ENCODE measurements around the gene PVALB.

PVALB gene

DNA sequence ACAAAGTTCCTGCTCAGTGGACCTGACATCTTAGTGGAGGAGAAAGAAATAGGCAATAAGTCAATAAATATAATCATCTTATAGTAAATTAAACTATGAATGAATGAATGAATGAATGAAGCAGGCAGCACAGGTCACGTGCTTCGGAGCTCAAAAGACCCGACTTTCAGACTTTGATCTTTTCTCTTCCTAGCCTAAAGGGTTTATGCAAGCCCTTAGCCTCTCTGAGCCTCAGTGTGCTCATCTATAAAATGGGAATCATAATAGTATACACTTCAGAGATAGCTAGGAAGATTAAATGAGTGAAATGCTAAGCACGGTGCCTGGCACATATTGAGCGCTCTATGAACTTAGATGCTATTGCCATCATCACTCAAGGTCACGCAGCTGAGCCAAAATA, 7.5 kb downstream of the PVALB start:
- no peaks in the 10 kb centered on the region for H3K9me3 ChIP-seq (ENCODE audit: insufficient read depth, low read length, severe bottlenecking)
- no peak overlapping the region for H3K9ac ChIP-seq (ENCODE audit: low read depth, low read length)
- TF ChIP-seq, protein P1, sequence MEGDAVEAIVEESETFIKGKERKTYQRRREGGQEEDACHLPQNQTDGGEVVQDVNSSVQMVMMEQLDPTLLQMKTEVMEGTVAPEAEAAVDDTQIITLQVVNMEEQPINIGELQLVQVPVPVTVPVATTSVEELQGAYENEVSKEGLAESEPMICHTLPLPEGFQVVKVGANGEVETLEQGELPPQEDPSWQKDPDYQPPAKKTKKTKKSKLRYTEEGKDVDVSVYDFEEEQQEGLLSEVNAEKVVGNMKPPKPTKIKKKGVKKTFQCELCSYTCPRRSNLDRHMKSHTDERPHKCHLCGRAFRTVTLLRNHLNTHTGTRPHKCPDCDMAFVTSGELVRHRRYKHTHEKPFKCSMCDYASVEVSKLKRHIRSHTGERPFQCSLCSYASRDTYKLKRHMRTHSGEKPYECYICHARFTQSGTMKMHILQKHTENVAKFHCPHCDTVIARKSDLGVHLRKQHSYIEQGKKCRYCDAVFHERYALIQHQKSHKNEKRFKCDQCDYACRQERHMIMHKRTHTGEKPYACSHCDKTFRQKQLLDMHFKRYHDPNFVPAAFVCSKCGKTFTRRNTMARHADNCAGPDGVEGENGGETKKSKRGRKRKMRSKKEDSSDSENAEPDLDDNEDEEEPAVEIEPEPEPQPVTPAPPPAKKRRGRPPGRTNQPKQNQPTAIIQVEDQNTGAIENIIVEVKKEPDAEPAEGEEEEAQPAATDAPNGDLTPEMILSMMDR (IDR thresholded peaks at IDR 0.05; ENCODE audit: borderline replicate concordance, extremely low read depth, low read length, poor library complexity, severe bottlenecking): no peak
- TF ChIP-seq EZH2 (IDR thresholded peaks at IDR 0.05; ENCODE audit: borderline replicate concordance, low read depth, low read length, severe bottlenecking): no peak
- H3K4me1 ChIP-seq (ENCODE audit: insufficient read depth, low read length): no peaks in the 10 kb centered on the region
- ATAC-seq (ENCODE audit: insufficient read depth, low read depth) (no peak), DNase-seq (no peak)
- H3K27me3 ChIP-seq (ENCODE audit: insufficient read depth, low read length, poor library complexity): peaks cover 20% of the 10 kb centered on the region
- no peaks in the 10 kb centered on the region for H3K36me3 ChIP-seq (ENCODE audit: insufficient read depth, low read length)
- H3K4me2 ChIP-seq (ENCODE audit: insufficient read depth, low read length): no peak overlapping the region
- H3K4me3 ChIP-seq (ENCODE audit: low read depth in 1 of 2, low read length in 2 of 2): no peak overlapping the region
- no peaks in the 10 kb centered on the region for H4K20me1 ChIP-seq (ENCODE audit: insufficient read depth, low read length)
- H3K79me2 ChIP-seq (ENCODE audit: insufficient read depth, low read length): no peaks in the 10 kb centered on the region
- H2AFZ ChIP-seq (ENCODE audit: low read depth, low read length): no peak overlapping the region
- no peak overlapping the region for H3K27ac ChIP-seq (ENCODE audit: low read length)

DNA sequence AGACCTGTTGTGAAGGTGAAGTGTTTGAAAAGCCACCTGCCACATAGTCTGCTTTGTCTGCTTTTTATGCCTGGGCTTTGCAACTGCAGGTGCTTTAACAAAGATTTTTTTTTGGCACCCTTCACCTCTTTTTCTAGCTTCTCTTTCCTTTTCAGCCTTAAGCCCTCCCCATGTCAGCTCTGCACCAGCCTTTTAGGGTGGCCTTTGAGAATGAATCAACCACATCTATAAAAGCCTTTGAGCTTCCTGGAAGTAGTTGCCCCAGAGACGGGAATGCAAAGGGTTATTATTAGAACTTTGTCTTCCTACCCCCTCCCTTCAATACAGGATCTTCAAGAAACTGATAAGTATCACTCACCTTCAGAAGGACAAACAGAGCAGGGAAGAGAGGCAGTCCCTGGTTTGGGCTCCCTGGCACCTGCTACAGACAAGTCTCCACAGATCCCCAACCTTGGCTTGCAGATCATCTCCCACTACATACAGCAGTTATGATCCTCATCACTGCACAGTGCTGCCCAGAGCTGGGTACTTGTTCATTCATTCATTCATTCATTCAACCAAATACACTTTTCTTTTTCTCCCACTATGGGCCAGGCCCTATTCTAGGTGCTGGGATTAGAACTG, 8.0 kb downstream of the PVALB start:
- no peak overlapping the region for H3K9ac ChIP-seq (ENCODE audit: low read depth, low read length)
- no peaks in the 10 kb centered on the region for H3K36me3 ChIP-seq (ENCODE audit: insufficient read depth, low read length)
- H3K27me3 ChIP-seq (ENCODE audit: insufficient read depth, low read length, poor library complexity): peaks cover 16% of the 10 kb centered on the region

DNA sequence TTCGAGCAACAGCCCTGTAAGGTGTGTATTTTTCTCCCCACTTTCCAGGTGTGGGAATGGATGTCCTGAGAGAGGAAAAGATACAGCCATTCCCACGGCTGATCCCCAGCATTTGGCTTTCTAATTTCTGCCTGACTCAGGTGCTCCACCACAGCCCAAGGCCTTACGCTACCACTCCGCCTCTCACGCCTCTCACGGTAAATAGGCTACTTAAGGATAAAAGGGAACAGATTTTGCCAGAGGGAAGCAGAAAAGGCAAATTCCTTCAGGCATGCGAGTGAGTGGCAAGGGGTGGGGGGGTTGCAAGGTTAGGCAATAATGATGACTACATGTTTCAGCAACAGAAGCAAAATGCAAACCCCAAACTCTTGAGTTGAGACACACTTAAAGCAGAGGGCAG, 9.2 kb downstream of the PVALB start:
- ATAC-seq (ENCODE audit: insufficient read depth, low read depth) (no peak), DNase-seq (no peak)
- Histone ChIP-seq H3K79me2 (ENCODE audit: insufficient read depth, low read length) (no peaks in the 10 kb centered on the region), H3K4me2 (ENCODE audit: insufficient read depth, low read length) (no peak overlapping the region), H3K9ac (ENCODE audit: low read depth, low read length) (no peak overlapping the region), H3K27ac (ENCODE audit: low read length) (no peak overlapping the region), H3K27me3 (ENCODE audit: insufficient read depth, low read length, poor library complexity) (peaks cover 7% of the 10 kb centered on the region), H3K9me3 (ENCODE audit: insufficient read depth, low read length, severe bottlenecking) (no peaks in the 10 kb centered on the region), H3K36me3 (ENCODE audit: insufficient read depth, low read length) (no peaks in the 10 kb centered on the region), H3K4me1 (ENCODE audit: insufficient read depth, low read length) (no peaks in the 10 kb centered on the region), H4K20me1 (ENCODE audit: insufficient read depth, low read length) (no peaks in the 10 kb centered on the region), H3K4me3 (ENCODE audit: low read depth in 1 of 2, low read length in 2 of 2) (no peak overlapping the region), H2AFZ (ENCODE audit: low read depth, low read length) (no peak overlapping the region)
- TF ChIP-seq EZH2 (IDR thresholded peaks at IDR 0.05; ENCODE audit: borderline replicate concordance, low read depth, low read length, severe bottlenecking): no peak
- TF ChIP-seq, protein P1 (IDR thresholded peaks at IDR 0.05; ENCODE audit: borderline replicate concordance, extremely low read depth, low read length, poor library complexity, severe bottlenecking): no peak

More for the DNA sequence above, 8.0 kb downstream of the PVALB start:
- Histone ChIP-seq H3K4me3 (ENCODE audit: low read depth in 1 of 2, low read length in 2 of 2) (no peak overlapping the region), H2AFZ (ENCODE audit: low read depth, low read length) (no peak overlapping the region), H3K27ac (ENCODE audit: low read length) (no peak overlapping the region), H3K4me2 (ENCODE audit: insufficient read depth, low read length) (no peak overlapping the region), H3K4me1 (ENCODE audit: insufficient read depth, low read length) (no peaks in the 10 kb centered on the region), H4K20me1 (ENCODE audit: insufficient read depth, low read length) (no peaks in the 10 kb centered on the region), H3K79me2 (ENCODE audit: insufficient read depth, low read length) (no peaks in the 10 kb centered on the region), H3K9me3 (ENCODE audit: insufficient read depth, low read length, severe bottlenecking) (no peaks in the 10 kb centered on the region)
- ATAC-seq (ENCODE audit: insufficient read depth, low read depth): peak; percentile 82
- TF ChIP-seq, protein P1 (IDR thresholded peaks at IDR 0.05; ENCODE audit: borderline replicate concordance, extremely low read depth, low read length, poor library complexity, severe bottlenecking): no peak
- TF ChIP-seq EZH2 (IDR thresholded peaks at IDR 0.05; ENCODE audit: borderline replicate concordance, low read depth, low read length, severe bottlenecking): no peak
- peak; percentile 31 for DNase-seq
